Measurements from ENCODE around the gene STARD5.

The STARD5 gene

DNA sequence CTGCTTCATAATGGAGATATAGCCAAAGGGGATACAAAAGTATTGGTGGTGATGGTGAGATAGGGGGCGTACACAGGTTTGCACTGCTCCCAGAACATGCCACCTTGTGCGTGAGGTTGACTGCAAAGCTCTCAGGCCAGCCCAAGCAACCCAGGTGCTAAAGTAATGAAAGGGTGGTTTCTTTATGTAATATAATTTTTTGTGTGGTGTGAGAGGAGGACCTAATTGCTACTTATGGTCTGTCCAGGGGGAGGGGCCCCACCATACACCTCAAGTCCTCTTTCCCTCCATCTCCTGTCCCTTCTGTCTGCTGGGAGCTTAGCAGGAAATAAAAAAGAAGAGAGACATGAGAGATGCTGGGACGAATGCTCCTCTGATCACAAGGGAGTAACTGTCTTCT, 53.8 kb downstream of the STARD5 start:
- H3K4me3 ChIP-seq (ENCODE audit: low read depth, low read length) = no peak overlapping the region
- TF ChIP-seq, protein P1, sequence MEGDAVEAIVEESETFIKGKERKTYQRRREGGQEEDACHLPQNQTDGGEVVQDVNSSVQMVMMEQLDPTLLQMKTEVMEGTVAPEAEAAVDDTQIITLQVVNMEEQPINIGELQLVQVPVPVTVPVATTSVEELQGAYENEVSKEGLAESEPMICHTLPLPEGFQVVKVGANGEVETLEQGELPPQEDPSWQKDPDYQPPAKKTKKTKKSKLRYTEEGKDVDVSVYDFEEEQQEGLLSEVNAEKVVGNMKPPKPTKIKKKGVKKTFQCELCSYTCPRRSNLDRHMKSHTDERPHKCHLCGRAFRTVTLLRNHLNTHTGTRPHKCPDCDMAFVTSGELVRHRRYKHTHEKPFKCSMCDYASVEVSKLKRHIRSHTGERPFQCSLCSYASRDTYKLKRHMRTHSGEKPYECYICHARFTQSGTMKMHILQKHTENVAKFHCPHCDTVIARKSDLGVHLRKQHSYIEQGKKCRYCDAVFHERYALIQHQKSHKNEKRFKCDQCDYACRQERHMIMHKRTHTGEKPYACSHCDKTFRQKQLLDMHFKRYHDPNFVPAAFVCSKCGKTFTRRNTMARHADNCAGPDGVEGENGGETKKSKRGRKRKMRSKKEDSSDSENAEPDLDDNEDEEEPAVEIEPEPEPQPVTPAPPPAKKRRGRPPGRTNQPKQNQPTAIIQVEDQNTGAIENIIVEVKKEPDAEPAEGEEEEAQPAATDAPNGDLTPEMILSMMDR (IDR thresholded peaks at IDR 0.05; ENCODE audit: borderline replicate concordance, insufficient read depth, low read depth, low read length) = no peak

DNA sequence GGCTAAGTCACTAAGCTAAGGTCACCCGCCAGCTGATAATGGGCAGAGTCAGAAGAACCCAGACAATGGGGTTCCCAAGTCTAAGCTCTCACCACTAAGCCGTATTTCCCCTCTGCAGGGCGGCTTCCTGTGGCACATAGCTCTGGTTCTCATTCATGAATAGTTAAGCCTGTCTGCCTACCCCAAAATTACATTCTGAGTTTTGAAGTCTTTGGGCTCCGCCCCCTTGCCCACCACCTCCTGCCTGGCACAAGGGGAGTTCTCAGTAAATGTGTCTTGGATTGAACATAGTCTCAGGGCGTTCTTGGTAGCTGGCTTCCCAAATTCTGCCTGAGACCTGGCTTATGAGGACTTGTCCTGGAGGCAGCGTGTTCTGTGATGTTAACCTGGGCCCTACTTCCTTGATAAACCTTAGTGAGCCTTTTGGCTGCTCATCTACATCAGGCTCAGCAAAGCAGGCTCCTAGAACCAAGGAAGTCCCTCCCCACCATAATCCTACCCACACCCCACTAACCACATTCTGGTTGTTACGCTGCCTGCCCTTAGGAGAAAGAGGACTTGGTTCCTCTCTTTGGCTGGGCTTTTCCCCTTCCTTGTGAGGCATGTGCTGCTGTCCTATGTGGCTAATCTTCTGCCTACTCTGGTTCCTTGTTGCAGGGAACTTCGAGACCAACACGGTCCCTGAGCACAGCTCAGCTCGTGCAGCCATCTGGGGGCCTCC, 54.9 kb downstream of the STARD5 start:
- no peak overlapping the region for H3K4me3 ChIP-seq (ENCODE audit: low read depth, low read length)
- TF ChIP-seq, protein P1 (IDR thresholded peaks at IDR 0.05; ENCODE audit: borderline replicate concordance, insufficient read depth, low read depth, low read length) = no peak

DNA sequence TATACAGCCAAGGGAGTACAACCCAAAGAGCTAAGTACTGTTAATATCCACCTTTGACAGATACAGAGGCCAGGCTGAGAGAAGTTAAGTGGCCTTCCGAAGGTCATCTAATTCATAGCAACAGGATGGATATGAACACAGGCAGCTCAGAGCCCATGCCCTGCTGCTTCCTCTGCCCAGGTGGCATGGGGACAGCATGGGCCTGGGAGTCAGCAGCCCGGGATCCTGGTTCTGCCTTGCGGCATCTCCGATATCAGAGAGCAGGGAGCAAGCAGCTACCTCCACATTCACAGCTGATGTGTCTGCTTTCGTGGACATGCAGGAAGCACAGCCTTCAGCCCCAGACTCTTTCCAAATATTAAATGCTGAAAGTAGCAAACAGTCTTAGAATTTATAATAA, 55.6 kb downstream of the STARD5 start:
- no peak overlapping the region for H3K4me3 ChIP-seq (ENCODE audit: low read depth, low read length)
- TF ChIP-seq, protein P1 (IDR thresholded peaks at IDR 0.05; ENCODE audit: borderline replicate concordance, insufficient read depth, low read depth, low read length) = no peak

DNA sequence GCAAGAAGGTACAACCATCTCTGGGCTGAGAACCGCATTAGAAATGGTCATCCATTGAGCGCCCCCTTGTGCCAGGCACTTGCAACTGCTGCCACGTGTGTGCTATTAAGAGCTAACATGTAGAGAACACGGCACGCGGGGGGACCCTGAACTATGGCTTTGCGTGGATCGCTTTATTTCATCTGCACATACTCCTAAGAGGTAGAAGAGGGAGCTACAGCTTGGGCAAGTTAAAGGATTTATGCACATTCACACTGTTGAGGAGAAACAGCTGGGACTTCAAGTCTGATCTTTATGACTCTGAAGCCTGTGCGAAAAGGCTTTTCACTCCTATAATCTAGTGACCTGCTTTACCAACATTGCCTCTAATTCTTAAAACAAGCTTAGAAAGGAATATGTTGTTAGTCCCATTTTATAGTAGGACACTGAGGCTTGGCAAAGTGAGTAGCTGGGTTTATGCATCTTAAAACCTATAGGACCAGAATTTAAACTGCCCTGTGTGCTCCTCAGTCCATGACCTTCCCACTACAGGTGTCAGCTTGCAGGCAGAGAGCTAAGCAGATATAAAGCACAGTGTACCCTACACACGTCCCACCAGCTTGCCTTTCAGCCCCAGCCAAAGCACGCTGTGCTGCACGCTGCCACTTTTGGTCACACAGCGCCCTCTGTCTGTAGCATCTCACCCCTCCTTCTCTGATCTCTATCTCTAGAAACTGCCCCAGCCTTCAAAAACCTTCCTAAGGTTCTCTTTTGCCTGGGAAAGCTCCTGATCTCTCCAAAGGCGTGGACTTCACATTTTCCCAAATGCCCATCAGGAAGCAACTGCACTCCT, 57.8 kb downstream of the STARD5 start:
- H3K4me3 ChIP-seq (ENCODE audit: low read depth, low read length) = no peak overlapping the region
- TF ChIP-seq, protein P1 (IDR thresholded peaks at IDR 0.05; ENCODE audit: borderline replicate concordance, insufficient read depth, low read depth, low read length) = peak; percentile 94

DNA sequence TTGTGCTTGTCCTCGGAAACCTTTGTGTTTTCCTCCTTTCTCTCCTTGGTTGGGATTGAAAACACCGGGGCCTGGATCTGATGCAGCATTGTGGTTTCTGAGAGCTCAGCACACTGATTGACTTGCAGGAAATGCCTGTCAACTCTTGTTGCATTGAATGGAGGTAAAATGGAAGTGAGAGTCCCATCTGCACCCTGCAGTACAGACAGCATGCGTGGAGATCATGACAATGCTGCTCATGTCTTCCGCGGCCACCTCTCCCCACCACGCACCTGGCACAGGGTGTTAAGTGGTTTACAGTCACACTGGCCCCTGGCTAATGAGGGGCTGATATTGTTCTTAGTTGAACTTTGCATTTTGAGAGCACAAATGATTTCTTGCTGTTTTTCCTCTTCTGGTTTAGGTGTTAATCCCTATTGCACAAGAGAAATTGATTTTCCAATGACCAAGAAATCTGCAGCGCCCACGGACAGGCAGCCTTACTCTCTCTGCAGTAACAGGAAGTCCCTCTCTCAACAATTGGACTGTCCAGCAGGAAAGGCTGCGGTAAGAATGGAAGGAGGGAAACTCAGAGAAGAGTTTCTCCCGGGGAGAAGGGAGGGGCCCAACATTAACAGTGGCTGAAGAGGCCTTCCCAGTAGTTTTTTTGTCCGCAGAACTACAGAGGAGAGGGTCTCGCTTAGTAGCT, 58.5 kb downstream of the STARD5 start:
- H3K4me3 ChIP-seq (ENCODE audit: low read depth, low read length) = no peak overlapping the region
- TF ChIP-seq, protein P1 (IDR thresholded peaks at IDR 0.05; ENCODE audit: borderline replicate concordance, insufficient read depth, low read depth, low read length) = no peak

DNA sequence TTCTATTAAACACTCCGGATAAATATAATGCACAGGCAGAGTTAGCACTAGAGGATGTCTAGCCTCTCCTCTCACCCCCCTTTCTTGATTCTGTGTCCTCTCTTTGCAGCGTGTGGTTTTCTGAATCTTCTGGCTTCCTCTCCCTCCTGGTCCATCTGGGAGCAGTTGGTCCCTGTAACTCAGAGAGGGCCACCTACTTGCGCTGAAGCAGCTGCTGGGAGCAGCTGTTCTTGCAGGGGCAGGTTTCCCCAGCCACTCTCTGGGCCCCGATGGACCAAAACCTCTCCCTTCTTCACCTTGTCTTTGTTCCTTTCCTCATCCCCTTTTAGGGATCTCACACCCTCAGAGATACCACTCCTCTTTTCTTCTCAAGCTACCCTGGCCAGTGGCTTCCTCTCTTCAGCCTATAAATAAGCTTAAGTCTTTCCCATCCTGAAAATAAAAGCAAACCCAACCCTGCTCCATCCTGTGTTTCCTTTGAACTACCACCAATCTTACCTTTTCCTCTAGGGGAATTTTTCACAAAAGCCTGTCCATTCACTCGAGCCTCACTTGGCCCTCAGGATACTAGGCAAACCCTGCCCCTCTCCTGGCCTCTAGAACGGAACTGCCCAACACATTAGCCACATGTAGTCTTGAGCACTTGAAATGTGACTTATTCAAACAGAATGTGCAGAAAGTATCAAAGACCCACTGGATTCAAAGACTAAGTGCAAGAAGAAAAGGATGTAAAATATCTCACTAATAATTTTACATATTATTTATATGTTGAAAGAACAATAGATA, 59.7 kb downstream of the STARD5 start:
- TF ChIP-seq, protein P1 (IDR thresholded peaks at IDR 0.05; ENCODE audit: borderline replicate concordance, insufficient read depth, low read depth, low read length) = no peak
- no peak overlapping the region for H3K4me3 ChIP-seq (ENCODE audit: low read depth, low read length)

Measured in GM12875 (cell line).